Measurements from ENCODE around the gene MARCOL.
"Not testable (repeated sequence)": the region's sequence is repeated elsewhere in the genome, so short reads cannot be mapped to it uniquely, and the experiment has no call there.

MARCOL gene

GRCh38 chr5:148268566-148268965, 30.2 kb downstream of the MARCOL start, which contains the start of gene SPINK13:
SPINK13 (plus strand) TSS chr5:148268794; CDS start chr5:148270073, 1,279 bp downstream.
- no peaks in the 10 kb centered on the region for H3K27me3 ChIP-seq (replicated peaks; ENCODE audit: control insufficient read depth, insufficient read depth, low read length)
- no peaks in the 10 kb centered on the region for H3K36me3 ChIP-seq (ENCODE audit: control insufficient read depth, insufficient read depth, low read length, severe bottlenecking)
- DNase-seq (ENCODE audit: low read depth), result peak; percentile 57
- peaks cover 8% of the 10 kb centered on the region for H3K4me1 ChIP-seq (ENCODE audit: control insufficient read depth, insufficient read depth, low read length)
- H3K9ac ChIP-seq (ENCODE audit: low read length), result no peak within 1 kb of the TSS
- peaks cover 4% of the 10 kb centered on the region for H3K9me3 ChIP-seq (ENCODE audit: control insufficient read depth, low read length)
- H3K4me3 ChIP-seq (ENCODE audit: low read length), result no peak within 1 kb of the TSS

- H3K27me3 ChIP-seq (replicated peaks; ENCODE audit: control insufficient read depth, insufficient read depth, low read length); H3K36me3 ChIP-seq (ENCODE audit: control insufficient read depth, insufficient read depth, low read length, severe bottlenecking); H3K9ac ChIP-seq (ENCODE audit: low read length); DNase-seq (ENCODE audit: low read depth); H3K4me3 ChIP-seq (ENCODE audit: low read length); H3K4me1 ChIP-seq (ENCODE audit: control insufficient read depth, insufficient read depth, low read length); H3K9me3 ChIP-seq (ENCODE audit: control insufficient read depth, low read length): not testable (repeated sequence)
Measured at GRCh38 chr5:148275129-148275528, 36.8 kb downstream of the MARCOL start.

- not testable (repeated sequence) for DNase-seq (ENCODE audit: low read depth); H3K36me3 ChIP-seq (ENCODE audit: control insufficient read depth, insufficient read depth, low read length, severe bottlenecking); H3K9me3 ChIP-seq (ENCODE audit: control insufficient read depth, low read length); H3K27me3 ChIP-seq (replicated peaks; ENCODE audit: control insufficient read depth, insufficient read depth, low read length); H3K9ac ChIP-seq (ENCODE audit: low read length); H3K4me3 ChIP-seq (ENCODE audit: low read length); H3K4me1 ChIP-seq (ENCODE audit: control insufficient read depth, insufficient read depth, low read length)
Measured at GRCh38 chr5:148280893-148281292, 42.6 kb downstream of the MARCOL start.

DNA sequence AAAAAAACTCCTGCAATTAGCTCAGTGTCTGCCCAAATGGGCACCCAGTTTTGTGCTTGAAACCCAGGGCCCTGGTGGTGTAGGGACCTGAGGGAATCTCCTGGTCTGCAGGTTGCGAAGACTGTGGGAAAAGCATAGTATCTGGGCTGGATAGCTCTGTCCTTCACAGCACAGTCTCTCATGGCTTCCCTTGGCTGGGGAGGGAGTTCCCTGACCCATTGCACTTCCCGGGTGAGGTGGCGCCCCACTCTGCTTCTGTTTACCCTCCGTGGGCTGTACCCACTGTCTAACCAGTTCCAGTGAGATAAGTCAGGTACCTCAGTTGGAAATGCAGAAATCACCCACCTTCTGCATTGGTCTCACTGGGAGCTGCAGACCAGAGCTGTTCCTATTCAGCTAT, 43.0 kb downstream of the MARCOL start:
- not testable (repeated sequence) for H3K9me3 ChIP-seq (ENCODE audit: control insufficient read depth, low read length)

GRCh38 chr5:148290271-148291195, 52.2 kb downstream of the MARCOL start:
- Histone ChIP-seq H3K36me3 (ENCODE audit: control insufficient read depth, insufficient read depth, low read length, severe bottlenecking) (no peaks in the 10 kb centered on the region), H3K4me1 (ENCODE audit: control insufficient read depth, insufficient read depth, low read length) (no peaks in the 10 kb centered on the region), H3K4me3 (ENCODE audit: low read length) (no peak overlapping the region), H3K27me3 (replicated peaks; ENCODE audit: control insufficient read depth, insufficient read depth, low read length) (no peaks in the 10 kb centered on the region), H3K9me3 (ENCODE audit: control insufficient read depth, low read length) (no peaks in the 10 kb centered on the region), H3K9ac (ENCODE audit: low read length) (no peak overlapping the region)
- peak; percentile 48 for DNase-seq (ENCODE audit: low read depth)

More for the DNA sequence above, 43.0 kb downstream of the MARCOL start:
- not testable (repeated sequence) for H3K4me3 ChIP-seq (ENCODE audit: low read length); H3K36me3 ChIP-seq (ENCODE audit: control insufficient read depth, insufficient read depth, low read length, severe bottlenecking); H3K27me3 ChIP-seq (replicated peaks; ENCODE audit: control insufficient read depth, insufficient read depth, low read length); H3K9ac ChIP-seq (ENCODE audit: low read length); DNase-seq (ENCODE audit: low read depth); H3K4me1 ChIP-seq (ENCODE audit: control insufficient read depth, insufficient read depth, low read length)

Data from adipocyte (in vitro differentiated cells).